Glutamatergic neuron (in vitro differentiated cells): ENCODE measurements around the gene PRSS57. TPM values are rescaled to one million over a fixed set of nuclear protein-coding genes. Genes with fewer than 3 reads are reported as not detected.
A peak's percentile ranks its signal among the peaks of the same experiment; 100 is the strongest.

Source experiments
- DNase-seq: peaks from one replicate; pipeline ENCODE4 v3.0.0; 2022
- H3K27ac Mint-ChIP-seq: one replicate; pipeline ENCODE4 v1.8.0; 2020; ENCODE audit warnings: mild to moderate bottlenecking, mixed read lengths, inconsistent platforms; ENCODE audit not compliant: unreplicated experiment
- H3K27me3 Mint-ChIP-seq: one replicate; pipeline ENCODE4 v1.8.0; 2020; ENCODE audit warnings: mild to moderate bottlenecking, moderate library complexity, mixed read lengths, inconsistent platforms; ENCODE audit not compliant: unreplicated experiment
- H3K36me3 Mint-ChIP-seq: one replicate; pipeline ENCODE4 v1.8.0; 2020; ENCODE audit warnings: mild to moderate bottlenecking, mixed read lengths, inconsistent platforms; ENCODE audit not compliant: unreplicated experiment
- H3K4me1 Mint-ChIP-seq: one replicate; pipeline ENCODE4 v1.8.0; 2020; ENCODE audit warnings: mild to moderate bottlenecking, low read depth, mixed read lengths, inconsistent platforms; ENCODE audit not compliant: unreplicated experiment
- H3K4me3 Mint-ChIP-seq: one replicate; pipeline ENCODE4 v1.8.0; 2020; ENCODE audit warnings: mild to moderate bottlenecking, mixed read lengths, inconsistent platforms; ENCODE audit not compliant: unreplicated experiment
- H3K9me3 Mint-ChIP-seq: one replicate; pipeline ENCODE4 v1.8.0; 2020; ENCODE audit warnings: mild to moderate bottlenecking, moderate library complexity, mixed read lengths, inconsistent platforms; ENCODE audit not compliant: unreplicated experiment
- total RNA-seq: library from RNA; stranded (reverse); fragmentation: NEBNext Ultra II Directional; extraction: Animal tissue kit (Norgen Biotek cat#: 25700); gene quantifications from one replicate; pipeline ENCODE4 v1.2.1, GENCODE V29; 2021; ENCODE audit not compliant: unreplicated experiment
- TF ChIP-seq, protein P1 (sequence below): fragments of 200-600 bp; sonication (generic); IDR thresholded peaks from one replicate; pipeline ENCODE4 v1.5.0; 2021; ENCODE audit not compliant: partially characterized antibody, unreplicated experiment

Gene PRSS57
- total RNA-seq, 1 donor from 2014 or later, result 0.78 TPM

DNA sequence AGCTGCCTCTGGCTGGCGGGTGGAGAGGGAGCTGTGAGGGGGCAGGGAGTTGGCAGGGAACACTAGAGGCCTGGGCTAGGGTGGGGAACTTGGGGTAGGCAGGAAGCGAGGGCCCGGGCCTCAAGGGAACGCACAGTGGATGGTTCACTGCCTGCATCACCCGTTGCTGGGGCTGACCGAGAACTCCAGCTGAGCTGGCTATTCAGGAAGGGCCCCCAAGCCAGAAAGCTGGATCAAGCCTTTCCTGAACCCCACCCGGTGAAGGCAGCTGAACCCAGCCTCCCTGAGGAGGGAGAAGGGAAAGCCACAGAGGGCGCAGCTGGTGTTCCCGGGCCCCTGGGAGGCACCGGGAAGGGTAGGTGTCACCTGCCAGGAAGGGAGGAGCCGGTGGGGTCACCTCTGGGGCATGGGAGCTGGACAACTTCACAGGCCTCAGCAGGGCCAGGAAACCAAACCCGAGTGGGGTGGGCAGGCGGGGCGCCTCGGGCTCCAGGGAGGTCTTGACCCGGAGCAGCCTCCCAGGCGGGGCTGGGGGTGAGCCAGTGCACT lies 27.4 kb upstream of the PRSS57 start:
- Mint-ChIP-seq H3K4me1 (peaks cover 8% of the 10 kb centered on the region), H3K4me3 (no peak overlapping the region), H3K36me3 (no peaks in the 10 kb centered on the region), H3K27ac (no peak overlapping the region), H3K9me3 (peaks cover 16% of the 10 kb centered on the region), H3K27me3 (peaks cover 15% of the 10 kb centered on the region)
- TF ChIP-seq, protein P1, sequence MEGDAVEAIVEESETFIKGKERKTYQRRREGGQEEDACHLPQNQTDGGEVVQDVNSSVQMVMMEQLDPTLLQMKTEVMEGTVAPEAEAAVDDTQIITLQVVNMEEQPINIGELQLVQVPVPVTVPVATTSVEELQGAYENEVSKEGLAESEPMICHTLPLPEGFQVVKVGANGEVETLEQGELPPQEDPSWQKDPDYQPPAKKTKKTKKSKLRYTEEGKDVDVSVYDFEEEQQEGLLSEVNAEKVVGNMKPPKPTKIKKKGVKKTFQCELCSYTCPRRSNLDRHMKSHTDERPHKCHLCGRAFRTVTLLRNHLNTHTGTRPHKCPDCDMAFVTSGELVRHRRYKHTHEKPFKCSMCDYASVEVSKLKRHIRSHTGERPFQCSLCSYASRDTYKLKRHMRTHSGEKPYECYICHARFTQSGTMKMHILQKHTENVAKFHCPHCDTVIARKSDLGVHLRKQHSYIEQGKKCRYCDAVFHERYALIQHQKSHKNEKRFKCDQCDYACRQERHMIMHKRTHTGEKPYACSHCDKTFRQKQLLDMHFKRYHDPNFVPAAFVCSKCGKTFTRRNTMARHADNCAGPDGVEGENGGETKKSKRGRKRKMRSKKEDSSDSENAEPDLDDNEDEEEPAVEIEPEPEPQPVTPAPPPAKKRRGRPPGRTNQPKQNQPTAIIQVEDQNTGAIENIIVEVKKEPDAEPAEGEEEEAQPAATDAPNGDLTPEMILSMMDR, result no peak
- no peak for DNase-seq

DNA sequence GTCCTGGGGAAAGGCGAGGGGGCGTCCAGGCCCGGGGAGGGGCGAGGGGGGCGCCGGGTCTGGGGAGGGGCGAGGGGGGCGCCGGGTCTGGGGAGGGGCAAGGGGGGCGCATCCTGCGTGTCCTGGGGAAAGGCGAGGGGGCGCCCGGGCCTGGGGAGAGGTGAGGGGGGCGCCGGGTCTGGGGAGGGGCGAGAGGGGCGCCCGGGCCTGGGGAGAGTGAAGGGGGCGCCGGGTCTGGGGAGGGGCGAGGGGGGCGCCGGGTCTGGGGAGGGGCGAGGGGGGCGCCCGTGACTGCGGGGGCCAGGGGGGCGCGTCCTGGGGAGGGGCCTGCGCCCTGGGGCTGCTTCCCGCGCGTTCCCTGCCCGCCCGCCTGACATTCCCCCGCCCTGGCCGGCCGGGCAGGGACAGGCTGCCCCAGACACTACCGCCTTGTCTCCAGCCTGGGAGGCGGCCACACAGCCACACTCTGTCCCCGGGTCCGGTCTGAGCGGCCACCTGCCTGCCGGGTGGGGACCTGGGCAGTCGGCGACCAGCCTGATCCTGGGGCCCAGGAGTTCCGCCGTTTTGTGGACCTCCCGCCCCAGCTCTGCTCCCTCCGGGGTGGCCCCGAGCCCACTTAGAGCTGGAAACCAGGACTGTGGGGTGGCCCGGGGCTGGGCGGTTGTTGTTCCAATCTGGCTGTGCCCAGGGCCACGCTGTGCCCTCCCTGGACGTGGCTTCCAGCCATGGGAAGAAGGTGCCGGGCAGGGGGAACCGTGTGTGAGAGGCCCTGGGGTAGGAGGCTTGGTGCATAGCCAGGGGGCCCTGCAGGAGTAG lies 25.3 kb upstream of the PRSS57 start:
- peaks cover 14% of the 10 kb centered on the region for H3K27me3 Mint-ChIP-seq
- peaks cover 16% of the 10 kb centered on the region for H3K9me3 Mint-ChIP-seq
- H3K4me1 Mint-ChIP-seq, result peaks cover 13% of the 10 kb centered on the region
- TF ChIP-seq, protein P1, result no peak
- H3K4me3 Mint-ChIP-seq, result peak overlapping the region; percentile 67
- DNase-seq, result peak; percentile 65
- peaks cover 2% of the 10 kb centered on the region for H3K36me3 Mint-ChIP-seq
- peak overlapping the region; percentile 72 for H3K27ac Mint-ChIP-seq

DNA sequence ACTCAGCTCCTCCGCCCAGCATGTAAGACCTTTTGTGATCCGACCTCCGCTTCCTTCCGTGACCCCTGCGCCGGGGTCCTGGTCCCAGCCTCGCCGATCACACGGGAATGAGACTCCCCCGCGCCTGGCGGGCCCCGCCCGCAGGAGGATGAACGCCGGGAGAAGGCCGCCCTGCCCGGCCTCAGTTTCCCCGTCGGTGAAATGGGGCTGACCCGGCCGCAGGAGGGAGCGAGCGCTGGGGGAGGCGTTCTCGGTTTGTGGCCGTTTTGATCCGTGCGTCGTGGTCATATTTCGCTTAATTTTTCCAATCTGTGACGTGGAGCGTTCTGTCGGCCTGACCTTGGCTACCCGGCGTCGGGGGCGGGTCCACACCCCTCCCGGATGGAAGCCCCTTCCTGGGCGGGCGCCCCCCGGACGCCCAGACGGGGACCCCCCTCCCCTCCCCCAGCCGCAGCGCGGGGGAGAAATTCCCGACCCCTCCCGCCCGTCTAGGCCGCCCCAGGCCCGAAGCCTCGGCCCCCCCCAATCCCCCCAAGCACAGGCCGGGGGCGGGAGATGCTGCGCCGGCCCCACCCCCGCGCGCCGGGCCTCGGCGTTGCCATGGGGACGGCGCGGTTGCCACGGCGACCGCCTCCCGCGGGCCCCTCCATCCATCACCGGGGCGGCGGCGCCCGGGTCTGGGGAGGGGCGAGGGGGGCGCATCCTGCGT lies 24.5 kb upstream of the PRSS57 start:
- no peak overlapping the region for H3K4me3 Mint-ChIP-seq
- TF ChIP-seq, protein P1, result no peak
- H3K4me1 Mint-ChIP-seq, result peaks cover 15% of the 10 kb centered on the region
- peaks cover 18% of the 10 kb centered on the region for H3K27me3 Mint-ChIP-seq
- peak; percentile 63 for DNase-seq
- peaks cover 18% of the 10 kb centered on the region for H3K9me3 Mint-ChIP-seq
- peaks cover 5% of the 10 kb centered on the region for H3K36me3 Mint-ChIP-seq
- H3K27ac Mint-ChIP-seq, result no peak overlapping the region

DNA sequence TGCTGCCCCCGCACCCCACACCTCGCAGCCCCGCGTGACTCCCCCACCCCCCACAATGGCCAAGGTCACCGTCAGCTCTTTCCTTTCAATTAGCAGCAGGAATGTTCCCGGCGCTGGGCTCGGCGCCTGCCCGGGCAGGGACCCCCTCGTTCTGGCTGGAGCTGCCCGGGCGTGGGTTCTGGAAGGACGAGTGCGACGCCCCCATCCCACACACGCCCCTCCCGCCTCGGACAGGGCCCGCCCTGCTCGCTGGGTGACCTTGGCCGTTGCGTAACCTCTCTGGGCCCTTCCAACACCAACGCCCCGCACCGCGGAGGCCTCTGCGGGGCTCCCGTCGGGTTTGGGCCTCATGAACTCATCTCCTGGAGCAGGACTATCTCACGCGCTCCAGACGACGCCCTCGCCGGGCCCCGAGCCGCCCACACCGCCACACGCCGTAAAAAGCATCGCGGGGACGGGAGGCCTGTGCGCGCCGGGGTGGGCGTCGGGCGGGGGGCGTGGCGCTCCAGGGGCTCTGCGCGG lies 23.8 kb upstream of the PRSS57 start:
- Mint-ChIP-seq H3K27me3 (peaks cover 18% of the 10 kb centered on the region), H3K36me3 (peaks cover 5% of the 10 kb centered on the region), H3K27ac (no peak overlapping the region), H3K4me1 (peaks cover 15% of the 10 kb centered on the region), H3K9me3 (peaks cover 18% of the 10 kb centered on the region), H3K4me3 (no peak overlapping the region)
- DNase-seq, result no peak
- TF ChIP-seq, protein P1, result no peak
